Neuron (in vitro differentiated cells): ENCODE results near the gene SORL1.

Source experiments
- H2AFZ ChIP-seq: one replicate; pipeline ENCODE4 v1.6.1; 2013; ENCODE audit warnings: low read depth, mild to moderate bottlenecking, inconsistent platforms, low read length, moderate library complexity
- H3K27me3 ChIP-seq: one replicate; pipeline ENCODE4 v1.6.1; 2013; ENCODE audit warnings: low read length; ENCODE audit not compliant: insufficient read depth
- H3K36me3 ChIP-seq: one replicate; pipeline ENCODE4 v1.6.1; 2013; ENCODE audit warnings: low read length; ENCODE audit not compliant: insufficient read depth
- H3K4me1 ChIP-seq: one replicate; pipeline ENCODE4 v1.6.1; 2013; ENCODE audit warnings: low read length; ENCODE audit not compliant: insufficient read depth
- H3K4me3 ChIP-seq: 2 replicates; pipeline ENCODE4 v1.5.1; 2013; ENCODE audit warnings: mild to moderate bottlenecking, low read length, moderate library complexity
- H3K9me3 ChIP-seq: one replicate; pipeline ENCODE4 v1.6.1; 2013; ENCODE audit warnings: low read length

The SORL1 gene

DNA sequence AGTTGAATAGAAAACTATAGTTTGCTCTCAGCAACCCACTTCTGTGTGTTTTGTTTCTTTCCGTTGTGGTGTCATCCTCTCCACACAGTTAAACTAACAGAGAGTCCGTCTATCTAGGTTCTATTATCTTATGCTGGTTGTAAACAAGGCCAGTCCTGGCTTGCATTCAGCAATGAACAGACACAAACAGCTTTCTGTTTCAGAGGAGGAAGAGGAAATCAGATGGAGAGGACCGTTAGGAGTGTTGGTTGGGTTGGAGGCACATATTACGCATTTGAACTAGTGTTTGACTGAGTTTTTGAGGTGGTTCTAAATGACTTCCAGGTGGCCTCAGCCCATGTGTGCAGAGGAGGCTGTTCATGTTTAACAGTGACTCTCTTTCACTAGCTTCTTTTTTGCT, 130.2 kb downstream of the SORL1 start:
- Histone ChIP-seq H3K36me3 (peaks cover 23% of the 10 kb centered on the region), H3K27me3 (no peaks in the 10 kb centered on the region), H3K4me3 (no peak overlapping the region), H3K9me3 (peaks cover 7% of the 10 kb centered on the region), H3K4me1 (peaks cover 19% of the 10 kb centered on the region), H2AFZ (no peak overlapping the region)

DNA sequence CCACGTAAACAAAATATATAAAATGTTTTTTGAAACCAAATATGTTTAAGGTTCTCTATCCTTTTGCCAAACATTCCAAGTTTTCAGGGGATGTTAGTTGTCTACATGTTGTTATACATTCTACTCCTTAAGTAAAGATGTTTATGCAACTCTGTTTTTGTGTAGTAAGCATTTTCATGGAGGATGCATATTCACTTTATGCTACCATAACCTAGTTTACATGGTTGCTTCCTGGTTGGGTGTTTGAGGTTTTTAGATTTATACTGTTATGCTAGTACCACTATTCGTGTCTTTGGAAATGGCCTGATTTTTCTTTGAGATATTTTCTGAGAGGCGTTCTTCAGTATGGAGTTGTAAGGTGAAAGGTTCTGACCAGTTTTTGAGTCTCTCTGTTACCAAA, 131.7 kb downstream of the SORL1 start:
- Histone ChIP-seq H3K4me1 (peaks cover 5% of the 10 kb centered on the region), H3K4me3 (no peak overlapping the region), H3K27me3 (no peaks in the 10 kb centered on the region), H2AFZ (no peak overlapping the region), H3K9me3 (peaks cover 7% of the 10 kb centered on the region), H3K36me3 (peaks cover 33% of the 10 kb centered on the region)

DNA sequence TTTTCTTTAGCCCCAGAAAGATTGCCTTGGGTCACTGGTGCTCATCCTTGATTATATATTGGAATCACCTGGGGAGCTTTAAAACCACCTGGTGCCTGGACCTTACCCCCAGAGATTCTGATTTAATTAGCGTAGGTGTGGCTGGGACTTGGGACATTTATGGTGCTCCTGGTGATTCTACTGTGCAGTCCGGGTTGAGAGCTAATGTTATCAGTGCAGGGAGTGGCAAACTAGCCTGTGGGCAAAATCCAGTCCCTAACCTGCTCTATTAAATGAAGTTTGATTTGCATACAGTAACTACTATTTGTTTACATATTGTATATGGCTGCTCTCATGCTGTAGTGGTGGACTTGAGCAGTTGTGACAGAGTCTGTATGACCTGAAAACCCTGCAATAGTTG, 134.6 kb downstream of the SORL1 start:
- no peak overlapping the region for H3K4me3 ChIP-seq
- H2AFZ ChIP-seq = no peak overlapping the region
- peaks cover 36% of the 10 kb centered on the region for H3K36me3 ChIP-seq
- H3K9me3 ChIP-seq = no peaks in the 10 kb centered on the region
- peaks cover 18% of the 10 kb centered on the region for H3K4me1 ChIP-seq
- H3K27me3 ChIP-seq = no peaks in the 10 kb centered on the region

DNA sequence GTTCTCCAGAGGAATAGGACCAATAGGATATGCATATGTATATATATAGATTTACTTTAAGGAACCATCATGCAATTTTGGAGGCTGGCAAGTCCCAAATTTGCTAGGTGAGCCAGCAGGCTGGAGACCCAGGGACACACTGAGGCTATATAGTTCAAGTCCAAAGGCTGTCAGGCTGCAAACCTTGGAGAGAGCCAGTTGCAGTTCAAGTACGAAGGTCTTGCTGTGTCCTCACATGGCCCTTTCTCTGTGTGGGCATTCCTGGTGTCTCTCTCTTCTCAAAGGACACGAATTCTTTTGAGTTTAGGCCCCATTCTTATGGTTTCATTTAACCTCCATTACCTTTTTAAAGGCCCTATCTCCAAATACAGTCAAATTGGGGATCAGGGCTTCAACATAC, 135.1 kb downstream of the SORL1 start:
- Histone ChIP-seq H3K36me3 (peaks cover 39% of the 10 kb centered on the region), H2AFZ (no peak overlapping the region), H3K27me3 (no peaks in the 10 kb centered on the region), H3K9me3 (no peaks in the 10 kb centered on the region), H3K4me3 (no peak overlapping the region), H3K4me1 (peaks cover 18% of the 10 kb centered on the region)

DNA sequence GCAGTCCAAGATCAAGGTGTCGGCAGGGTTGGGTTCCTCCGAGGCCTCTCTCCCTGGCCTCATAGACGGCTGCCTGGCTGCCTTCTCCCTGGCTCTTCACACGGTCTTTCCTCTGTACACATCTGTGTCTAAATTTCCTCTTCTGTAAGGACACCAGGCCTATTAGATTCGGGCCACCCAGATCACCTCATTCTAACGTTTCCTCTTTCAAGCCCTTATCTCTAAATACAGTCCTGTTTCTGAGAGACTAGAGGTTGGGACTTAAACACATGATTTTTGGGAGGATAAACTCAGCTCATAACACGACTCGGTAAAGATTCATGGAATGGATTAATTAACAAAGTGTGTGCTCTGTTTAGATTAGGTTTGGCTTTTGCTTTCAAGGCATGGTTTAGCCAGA, 136.6 kb downstream of the SORL1 start:
- Histone ChIP-seq H3K36me3 (peaks cover 38% of the 10 kb centered on the region), H3K27me3 (no peaks in the 10 kb centered on the region), H3K4me3 (no peak overlapping the region), H2AFZ (no peak overlapping the region), H3K4me1 (peaks cover 18% of the 10 kb centered on the region), H3K9me3 (peaks cover 2% of the 10 kb centered on the region)

DNA sequence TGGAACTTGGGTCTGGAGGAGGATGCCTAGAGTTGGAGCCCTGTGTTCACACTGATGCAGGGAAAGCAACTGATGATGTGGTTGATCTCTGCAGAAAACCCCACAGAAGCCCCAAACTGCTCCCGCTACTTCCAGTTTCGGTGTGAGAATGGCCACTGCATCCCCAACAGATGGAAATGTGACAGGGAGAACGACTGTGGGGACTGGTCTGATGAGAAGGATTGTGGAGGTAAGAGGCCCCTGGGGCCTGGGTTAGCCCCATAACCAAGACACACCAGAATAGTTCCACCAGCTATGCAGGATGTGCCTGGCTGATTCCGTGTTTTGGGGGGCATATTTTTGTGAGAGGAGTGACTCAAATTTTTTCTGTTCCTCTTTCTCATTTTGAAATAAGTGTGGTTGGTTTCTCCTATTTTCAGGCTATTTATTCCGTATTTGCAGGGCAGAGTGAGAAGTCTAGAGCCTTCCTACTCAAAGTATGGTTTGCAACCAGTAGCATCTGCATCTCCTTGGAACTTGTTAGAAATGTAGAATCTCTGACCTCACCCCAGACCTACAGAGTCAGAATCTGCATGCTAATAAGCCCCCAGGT, 137.9 kb downstream of the SORL1 start:
- H3K36me3 ChIP-seq = peaks cover 36% of the 10 kb centered on the region
- H3K9me3 ChIP-seq = peaks cover 2% of the 10 kb centered on the region
- H3K4me1 ChIP-seq = peaks cover 18% of the 10 kb centered on the region
- no peak overlapping the region for H2AFZ ChIP-seq
- no peak overlapping the region for H3K4me3 ChIP-seq
- no peaks in the 10 kb centered on the region for H3K27me3 ChIP-seq

DNA sequence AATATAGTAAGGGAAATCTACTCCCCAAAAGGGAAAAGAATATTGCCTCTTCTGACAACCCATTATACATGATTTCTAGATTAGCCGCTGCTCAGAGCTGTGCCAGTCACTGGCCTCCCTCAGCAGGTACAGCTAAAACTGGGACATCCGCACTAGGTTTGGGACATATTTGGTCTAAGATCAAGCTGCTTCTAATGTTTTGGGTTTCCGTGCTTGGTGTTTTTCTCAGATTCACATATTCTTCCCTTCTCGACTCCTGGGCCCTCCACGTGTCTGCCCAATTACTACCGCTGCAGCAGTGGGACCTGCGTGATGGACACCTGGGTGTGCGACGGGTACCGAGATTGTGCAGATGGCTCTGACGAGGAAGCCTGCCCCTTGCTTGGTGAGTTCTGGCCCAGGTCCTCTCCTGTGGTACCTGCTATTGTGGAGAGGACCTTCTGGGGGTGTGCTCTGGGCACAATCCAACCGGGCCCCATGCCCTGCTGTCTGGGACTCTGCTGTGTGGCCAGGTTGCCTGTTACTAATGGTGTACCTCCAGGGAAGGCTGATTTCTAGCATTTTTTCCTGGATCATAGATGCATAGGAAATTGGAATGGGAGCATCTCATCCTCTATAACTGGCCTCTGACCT, 138.8 kb downstream of the SORL1 start:
- Histone ChIP-seq H3K36me3 (peaks cover 42% of the 10 kb centered on the region), H3K27me3 (no peaks in the 10 kb centered on the region), H3K4me1 (peaks cover 18% of the 10 kb centered on the region), H3K9me3 (peaks cover 5% of the 10 kb centered on the region), H3K4me3 (no peak overlapping the region), H2AFZ (no peak overlapping the region)

DNA sequence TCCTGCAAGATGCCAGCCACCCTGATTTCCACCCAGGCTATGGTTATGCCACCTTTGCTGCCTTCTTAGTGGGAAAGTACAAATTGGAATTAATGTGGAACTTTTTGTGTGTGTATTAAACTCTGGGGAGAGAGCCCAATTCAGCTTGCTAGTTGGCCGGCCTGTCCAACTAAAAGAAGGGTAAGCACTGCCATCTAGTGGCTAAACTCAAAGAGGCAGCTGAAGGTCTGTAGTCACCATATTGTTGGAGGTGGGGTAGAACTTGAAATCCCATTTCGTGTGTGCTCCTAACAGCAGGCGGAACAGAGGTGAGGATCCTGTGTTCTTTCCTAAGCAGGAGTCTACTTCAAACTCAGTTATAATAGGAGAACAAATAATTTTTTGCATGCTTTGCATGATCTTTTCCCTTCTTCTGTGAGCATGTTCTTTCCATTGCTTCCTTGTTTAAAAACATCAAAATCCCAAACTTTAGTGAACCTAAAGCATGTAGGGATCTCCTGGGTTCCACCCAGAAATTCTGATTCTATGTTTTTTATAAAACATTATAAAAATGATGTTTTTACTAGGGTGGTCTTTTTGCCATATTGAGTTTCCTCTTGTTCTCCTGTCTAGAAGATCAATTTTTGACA, 139.4 kb downstream of the SORL1 start:
- Histone ChIP-seq H3K4me3 (no peak overlapping the region), H3K36me3 (peaks cover 44% of the 10 kb centered on the region), H2AFZ (no peak overlapping the region), H3K9me3 (peaks cover 5% of the 10 kb centered on the region), H3K4me1 (peaks cover 18% of the 10 kb centered on the region), H3K27me3 (no peaks in the 10 kb centered on the region)

DNA sequence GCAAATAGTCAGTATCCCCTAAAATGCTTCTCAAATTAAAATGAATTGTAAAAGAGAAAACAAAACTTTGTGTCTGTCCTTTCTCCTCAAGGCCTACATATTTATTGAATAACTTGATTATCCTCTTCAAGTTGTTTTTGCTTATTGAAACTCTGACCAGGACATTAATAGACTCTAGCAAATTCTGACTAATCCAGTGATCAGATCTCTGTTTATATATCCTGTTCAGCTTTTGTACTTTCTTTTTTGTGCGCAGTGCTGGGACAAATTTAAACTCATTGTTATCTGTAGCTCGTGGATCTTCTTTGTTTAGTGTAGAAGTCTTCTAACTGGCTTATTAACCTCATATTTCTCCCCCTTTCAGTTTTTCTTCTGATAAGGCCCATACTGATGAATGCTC, 140.6 kb downstream of the SORL1 start:
- no peak overlapping the region for H2AFZ ChIP-seq
- H3K4me1 ChIP-seq = peaks cover 18% of the 10 kb centered on the region
- H3K4me3 ChIP-seq = no peak overlapping the region
- peaks cover 46% of the 10 kb centered on the region for H3K36me3 ChIP-seq
- no peaks in the 10 kb centered on the region for H3K27me3 ChIP-seq
- peaks cover 5% of the 10 kb centered on the region for H3K9me3 ChIP-seq

DNA sequence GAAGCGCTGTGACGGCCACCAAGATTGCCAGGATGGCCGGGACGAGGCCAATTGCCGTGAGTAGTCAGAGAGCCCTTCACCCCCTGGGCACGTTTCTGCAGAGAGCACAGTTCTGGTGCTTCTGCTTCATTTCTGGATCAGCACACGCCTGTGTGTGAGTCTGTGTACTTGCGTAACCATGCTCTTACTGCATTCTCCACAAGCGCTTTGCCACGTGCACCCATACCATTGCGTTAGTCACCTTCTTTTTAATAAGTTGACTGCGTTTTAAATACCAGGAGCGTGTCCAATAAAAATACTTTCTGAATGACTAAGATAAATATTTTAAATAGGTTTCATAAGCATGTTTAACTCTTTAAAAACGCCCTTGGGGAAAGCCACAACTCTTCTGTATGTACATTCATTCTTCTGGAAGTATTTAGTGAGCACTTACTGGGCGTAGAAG, 143.6 kb downstream of the SORL1 start:
- no peaks in the 10 kb centered on the region for H3K27me3 ChIP-seq
- H3K36me3 ChIP-seq = peaks cover 38% of the 10 kb centered on the region
- H2AFZ ChIP-seq = no peak overlapping the region
- H3K9me3 ChIP-seq = peaks cover 5% of the 10 kb centered on the region
- no peak overlapping the region for H3K4me3 ChIP-seq
- H3K4me1 ChIP-seq = peaks cover 6% of the 10 kb centered on the region

DNA sequence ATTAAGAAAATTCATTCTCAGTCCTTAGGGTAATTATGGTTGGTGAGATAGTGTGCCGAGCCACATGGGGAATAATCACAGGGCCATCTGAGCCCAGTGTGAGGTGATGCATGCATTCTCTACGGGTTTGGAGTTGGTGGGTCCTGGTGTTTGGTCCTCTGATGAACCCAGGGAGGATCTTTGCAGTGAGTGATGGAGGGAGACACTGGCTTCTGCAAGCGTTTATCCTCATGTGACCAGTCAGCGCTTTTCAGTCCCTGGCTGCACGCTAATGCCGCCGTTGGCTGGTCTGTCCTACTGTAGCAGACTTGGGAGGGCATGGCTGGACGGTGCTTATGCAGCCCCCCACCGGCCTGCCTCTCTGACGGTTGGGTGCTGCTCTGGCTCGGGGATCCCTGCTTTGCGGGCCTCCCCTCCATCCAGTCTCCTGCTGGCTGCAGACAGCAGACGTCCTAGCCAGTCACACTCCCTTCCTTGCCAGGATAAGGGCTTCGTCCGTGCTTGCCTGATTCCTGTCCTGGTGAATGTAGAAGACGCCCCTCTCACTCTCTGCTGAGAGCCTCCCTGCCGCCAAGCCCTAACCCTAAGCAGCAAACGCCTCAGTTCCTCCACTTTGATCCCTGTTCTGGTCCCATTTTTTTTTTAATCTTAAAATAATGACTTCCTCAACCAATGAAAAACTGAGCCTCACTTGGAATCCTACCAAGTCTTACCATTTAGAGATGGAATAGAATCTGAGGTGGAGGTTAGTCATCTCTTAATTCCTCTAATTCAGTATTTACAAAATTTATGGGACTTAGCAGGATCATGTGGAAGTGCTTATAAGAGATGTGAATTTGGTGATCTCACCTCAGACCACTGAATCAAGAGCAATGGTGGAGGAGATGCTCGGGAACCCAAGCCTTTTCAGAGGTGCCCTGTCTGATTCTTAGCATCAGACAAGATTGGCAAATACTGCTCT, 144.4 kb downstream of the SORL1 start:
- Histone ChIP-seq H3K27me3 (no peaks in the 10 kb centered on the region), H2AFZ (no peak overlapping the region), H3K4me1 (no peaks in the 10 kb centered on the region), H3K9me3 (peaks cover 5% of the 10 kb centered on the region), H3K36me3 (peaks cover 38% of the 10 kb centered on the region), H3K4me3 (no peak overlapping the region)

DNA sequence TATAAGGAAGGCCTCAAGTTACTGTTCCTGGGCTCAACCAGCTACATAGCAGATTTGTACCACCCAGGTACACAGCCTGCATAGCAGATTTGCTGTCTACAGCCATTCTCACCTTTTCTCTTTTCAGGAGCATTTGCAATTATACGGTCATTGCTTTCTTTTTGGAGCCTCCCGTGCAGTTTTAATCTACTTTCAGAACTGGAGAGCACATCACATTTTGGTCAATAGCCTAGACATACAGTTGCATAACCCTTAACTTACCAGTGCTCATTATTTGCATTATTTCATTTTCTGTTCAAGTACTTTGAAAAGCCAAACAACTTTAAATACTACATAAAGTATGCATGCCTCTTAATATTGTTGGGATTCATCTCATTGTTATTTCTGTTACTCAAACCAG, 151.2 kb downstream of the SORL1 start:
- no peaks in the 10 kb centered on the region for H3K4me1 ChIP-seq
- no peak overlapping the region for H3K4me3 ChIP-seq
- no peaks in the 10 kb centered on the region for H3K9me3 ChIP-seq
- H3K27me3 ChIP-seq = no peaks in the 10 kb centered on the region
- peaks cover 46% of the 10 kb centered on the region for H3K36me3 ChIP-seq
- no peak overlapping the region for H2AFZ ChIP-seq

DNA sequence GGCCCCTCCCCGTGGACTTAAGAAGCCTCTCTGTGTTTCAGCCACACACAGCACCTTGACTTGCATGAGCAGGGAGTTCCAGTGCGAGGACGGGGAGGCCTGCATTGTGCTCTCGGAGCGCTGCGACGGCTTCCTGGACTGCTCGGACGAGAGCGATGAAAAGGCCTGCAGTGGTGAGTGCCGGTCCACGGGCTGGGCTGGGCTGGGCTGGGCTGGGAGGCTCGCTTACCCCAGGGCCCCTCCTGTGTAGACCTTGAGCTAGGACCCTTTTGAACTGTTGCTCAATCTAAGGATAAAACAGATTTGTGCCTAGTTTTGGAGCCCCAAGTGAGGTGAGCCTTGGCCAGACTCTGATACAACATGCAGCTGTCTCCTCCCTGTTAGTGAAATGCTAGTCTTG, 152.0 kb downstream of the SORL1 start:
- Histone ChIP-seq H3K9me3 (no peaks in the 10 kb centered on the region), H3K27me3 (no peaks in the 10 kb centered on the region), H3K36me3 (peaks cover 51% of the 10 kb centered on the region), H3K4me1 (no peaks in the 10 kb centered on the region), H2AFZ (no peak overlapping the region), H3K4me3 (no peak overlapping the region)
